ENCODE data around the gene PTMA.
"Not testable (repeated sequence)": the region's sequence is repeated elsewhere in the genome, so short reads cannot be mapped to it uniquely, and the experiment has no call there.

GRCh38 chr2:231713406-231713729 lies 5.0 kb downstream of the PTMA start:
- TF ChIP-seq, protein P1, sequence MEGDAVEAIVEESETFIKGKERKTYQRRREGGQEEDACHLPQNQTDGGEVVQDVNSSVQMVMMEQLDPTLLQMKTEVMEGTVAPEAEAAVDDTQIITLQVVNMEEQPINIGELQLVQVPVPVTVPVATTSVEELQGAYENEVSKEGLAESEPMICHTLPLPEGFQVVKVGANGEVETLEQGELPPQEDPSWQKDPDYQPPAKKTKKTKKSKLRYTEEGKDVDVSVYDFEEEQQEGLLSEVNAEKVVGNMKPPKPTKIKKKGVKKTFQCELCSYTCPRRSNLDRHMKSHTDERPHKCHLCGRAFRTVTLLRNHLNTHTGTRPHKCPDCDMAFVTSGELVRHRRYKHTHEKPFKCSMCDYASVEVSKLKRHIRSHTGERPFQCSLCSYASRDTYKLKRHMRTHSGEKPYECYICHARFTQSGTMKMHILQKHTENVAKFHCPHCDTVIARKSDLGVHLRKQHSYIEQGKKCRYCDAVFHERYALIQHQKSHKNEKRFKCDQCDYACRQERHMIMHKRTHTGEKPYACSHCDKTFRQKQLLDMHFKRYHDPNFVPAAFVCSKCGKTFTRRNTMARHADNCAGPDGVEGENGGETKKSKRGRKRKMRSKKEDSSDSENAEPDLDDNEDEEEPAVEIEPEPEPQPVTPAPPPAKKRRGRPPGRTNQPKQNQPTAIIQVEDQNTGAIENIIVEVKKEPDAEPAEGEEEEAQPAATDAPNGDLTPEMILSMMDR (conservative IDR thresholded peaks at IDR 0.05; ENCODE audit: low read length) = not testable (repeated sequence)
- not testable (repeated sequence) for TF ChIP-seq EZH2phosphoT487 (IDR thresholded peaks at IDR 0.05; ENCODE audit: borderline replicate concordance, low read depth, low read length)
